Neuron (in vitro differentiated cells): ENCODE results near the gene LCP2.

ENCODE experiments used
- H2AFZ ChIP-seq: one replicate; pipeline ENCODE4 v1.6.1; 2013; ENCODE audit warnings: low read depth, mild to moderate bottlenecking, inconsistent platforms, low read length, moderate library complexity
- H3K27me3 ChIP-seq: one replicate; pipeline ENCODE4 v1.6.1; 2013; ENCODE audit warnings: low read length; ENCODE audit not compliant: insufficient read depth
- H3K36me3 ChIP-seq: one replicate; pipeline ENCODE4 v1.6.1; 2013; ENCODE audit warnings: low read length; ENCODE audit not compliant: insufficient read depth
- H3K4me1 ChIP-seq: one replicate; pipeline ENCODE4 v1.6.1; 2013; ENCODE audit warnings: low read length; ENCODE audit not compliant: insufficient read depth
- H3K4me3 ChIP-seq: 2 replicates; pipeline ENCODE4 v1.5.1; 2013; ENCODE audit warnings: mild to moderate bottlenecking, low read length, moderate library complexity
- H3K9me3 ChIP-seq: one replicate; pipeline ENCODE4 v1.6.1; 2013; ENCODE audit warnings: low read length

LCP2 gene

GRCh38 chr5:170288151-170288550, 9.4 kb downstream of the LCP2 start:
- Histone ChIP-seq H2AFZ (no peak overlapping the region), H3K4me3 (no peak overlapping the region), H3K4me1 (no peaks in the 10 kb centered on the region), H3K27me3 (no peaks in the 10 kb centered on the region), H3K9me3 (peaks cover 2% of the 10 kb centered on the region), H3K36me3 (no peaks in the 10 kb centered on the region)

DNA sequence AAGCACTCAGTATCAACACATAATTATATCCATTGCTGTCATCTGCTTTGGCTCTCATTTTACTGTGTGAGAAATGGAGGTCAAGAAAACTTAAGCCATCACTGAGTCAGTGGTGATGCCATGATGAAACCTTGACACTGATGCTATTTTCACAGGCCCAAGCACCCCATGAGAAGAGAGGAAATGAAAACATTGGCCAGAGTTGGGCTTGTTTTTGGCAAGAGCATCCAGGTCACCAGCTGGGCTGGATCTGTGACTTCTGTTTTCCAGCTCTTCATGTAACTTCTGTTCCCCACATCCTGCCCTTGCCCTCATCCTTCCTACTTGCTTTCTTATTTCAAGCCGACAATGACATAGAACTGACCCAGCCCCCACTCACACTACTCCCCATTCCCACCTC, 10.0 kb downstream of the LCP2 start:
- no peaks in the 10 kb centered on the region for H3K36me3 ChIP-seq
- no peaks in the 10 kb centered on the region for H3K27me3 ChIP-seq
- H3K9me3 ChIP-seq: peaks cover 2% of the 10 kb centered on the region
- H2AFZ ChIP-seq: no peak overlapping the region
- H3K4me1 ChIP-seq: no peaks in the 10 kb centered on the region
- no peak overlapping the region for H3K4me3 ChIP-seq

DNA sequence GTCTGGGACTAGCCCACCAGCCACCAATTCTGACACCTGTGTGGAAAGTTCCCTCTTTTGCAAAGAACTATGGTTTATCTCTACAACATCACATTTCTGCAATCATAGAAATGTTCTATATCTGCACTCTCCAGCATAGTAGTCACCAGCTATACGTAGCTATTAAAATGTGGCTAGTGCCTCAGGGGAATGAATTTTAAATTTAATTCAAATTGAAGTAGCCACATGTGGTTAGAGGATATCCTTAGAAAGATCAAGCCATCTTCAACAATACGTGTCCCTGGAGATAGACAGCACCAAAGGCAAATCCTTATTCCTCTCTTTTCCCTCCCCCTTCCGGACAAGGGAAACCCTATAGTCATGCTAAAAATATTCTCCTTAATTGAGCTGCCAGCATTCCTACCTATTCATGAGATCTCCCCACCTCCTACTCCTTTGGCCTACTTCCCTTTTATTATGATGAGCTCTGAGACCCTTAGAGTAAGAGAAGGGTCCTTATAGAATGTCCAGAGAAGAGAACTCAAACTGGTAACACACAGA, 11.1 kb downstream of the LCP2 start:
- H3K4me1 ChIP-seq: no peaks in the 10 kb centered on the region
- no peaks in the 10 kb centered on the region for H3K36me3 ChIP-seq
- H2AFZ ChIP-seq: no peak overlapping the region
- no peaks in the 10 kb centered on the region for H3K27me3 ChIP-seq
- peaks cover 2% of the 10 kb centered on the region for H3K9me3 ChIP-seq
- no peak overlapping the region for H3K4me3 ChIP-seq

DNA sequence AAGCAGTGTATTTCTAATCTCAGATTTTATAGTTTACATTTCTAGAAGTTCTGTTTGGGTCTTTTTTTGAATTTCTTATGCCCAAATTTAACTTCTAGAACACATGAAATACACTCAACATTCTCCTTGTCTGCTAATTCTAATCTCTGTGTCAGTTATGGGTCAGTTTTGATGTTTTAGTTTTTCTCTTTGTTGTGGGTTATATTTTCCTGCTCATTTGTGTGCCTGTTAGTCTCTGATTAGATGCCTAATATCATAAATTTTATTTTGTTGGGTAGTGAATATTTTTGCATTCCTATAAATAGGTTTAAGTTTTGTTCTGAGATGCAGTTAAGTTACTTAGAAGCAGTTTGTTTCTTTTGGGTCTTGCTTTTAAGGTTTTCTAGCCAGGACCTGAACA, 12.4 kb downstream of the LCP2 start:
- Histone ChIP-seq H2AFZ (no peak overlapping the region), H3K27me3 (no peaks in the 10 kb centered on the region)

GRCh38 chr5:170284231-170284630, 13.3 kb downstream of the LCP2 start:
- no peaks in the 10 kb centered on the region for H3K4me1 ChIP-seq
- no peak overlapping the region for H2AFZ ChIP-seq
- no peak overlapping the region for H3K4me3 ChIP-seq
- no peaks in the 10 kb centered on the region for H3K9me3 ChIP-seq
- H3K36me3 ChIP-seq: no peaks in the 10 kb centered on the region
- no peaks in the 10 kb centered on the region for H3K27me3 ChIP-seq

More for the DNA sequence above, 12.4 kb downstream of the LCP2 start:
- H3K9me3 ChIP-seq: peaks cover 2% of the 10 kb centered on the region
- H3K4me1 ChIP-seq: no peaks in the 10 kb centered on the region
- no peaks in the 10 kb centered on the region for H3K36me3 ChIP-seq
- no peak overlapping the region for H3K4me3 ChIP-seq

DNA sequence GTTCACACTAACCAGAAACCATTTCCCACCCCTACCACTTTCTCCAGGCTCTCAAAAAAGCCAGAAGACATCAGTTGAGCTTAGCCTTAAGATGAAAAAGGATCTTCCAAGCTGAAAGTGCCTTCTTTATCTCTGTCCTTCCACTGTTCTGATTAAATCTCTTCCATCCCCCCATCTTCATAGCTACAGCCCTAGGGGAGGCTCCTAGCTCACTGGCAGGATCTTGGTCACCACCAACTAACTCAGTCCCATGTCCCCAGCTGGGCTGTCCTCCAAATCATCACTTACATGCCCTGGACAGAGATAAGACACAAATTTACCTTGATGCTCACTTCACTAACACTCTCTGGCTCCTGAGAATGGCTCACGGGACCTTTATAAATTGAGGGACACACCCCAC, 14.3 kb downstream of the LCP2 start:
- Histone ChIP-seq H3K27me3 (no peaks in the 10 kb centered on the region), H3K36me3 (no peaks in the 10 kb centered on the region), H3K4me3 (no peak overlapping the region), H3K9me3 (no peaks in the 10 kb centered on the region), H2AFZ (no peak overlapping the region), H3K4me1 (no peaks in the 10 kb centered on the region)

- Histone ChIP-seq H3K4me1 (no peaks in the 10 kb centered on the region), H3K36me3 (no peaks in the 10 kb centered on the region), H3K27me3 (no peaks in the 10 kb centered on the region), H3K4me3 (no peak overlapping the region), H2AFZ (no peak overlapping the region), H3K9me3 (no peaks in the 10 kb centered on the region)
Measured at GRCh38 chr5:170280011-170280493, 17.5 kb downstream of the LCP2 start.

GRCh38 chr5:170279459-170279817, 18.1 kb downstream of the LCP2 start:
- H3K4me1 ChIP-seq: no peaks in the 10 kb centered on the region
- H3K4me3 ChIP-seq: no peak overlapping the region
- H2AFZ ChIP-seq: no peak overlapping the region
- H3K36me3 ChIP-seq: no peaks in the 10 kb centered on the region
- no peaks in the 10 kb centered on the region for H3K27me3 ChIP-seq
- H3K9me3 ChIP-seq: no peaks in the 10 kb centered on the region

DNA sequence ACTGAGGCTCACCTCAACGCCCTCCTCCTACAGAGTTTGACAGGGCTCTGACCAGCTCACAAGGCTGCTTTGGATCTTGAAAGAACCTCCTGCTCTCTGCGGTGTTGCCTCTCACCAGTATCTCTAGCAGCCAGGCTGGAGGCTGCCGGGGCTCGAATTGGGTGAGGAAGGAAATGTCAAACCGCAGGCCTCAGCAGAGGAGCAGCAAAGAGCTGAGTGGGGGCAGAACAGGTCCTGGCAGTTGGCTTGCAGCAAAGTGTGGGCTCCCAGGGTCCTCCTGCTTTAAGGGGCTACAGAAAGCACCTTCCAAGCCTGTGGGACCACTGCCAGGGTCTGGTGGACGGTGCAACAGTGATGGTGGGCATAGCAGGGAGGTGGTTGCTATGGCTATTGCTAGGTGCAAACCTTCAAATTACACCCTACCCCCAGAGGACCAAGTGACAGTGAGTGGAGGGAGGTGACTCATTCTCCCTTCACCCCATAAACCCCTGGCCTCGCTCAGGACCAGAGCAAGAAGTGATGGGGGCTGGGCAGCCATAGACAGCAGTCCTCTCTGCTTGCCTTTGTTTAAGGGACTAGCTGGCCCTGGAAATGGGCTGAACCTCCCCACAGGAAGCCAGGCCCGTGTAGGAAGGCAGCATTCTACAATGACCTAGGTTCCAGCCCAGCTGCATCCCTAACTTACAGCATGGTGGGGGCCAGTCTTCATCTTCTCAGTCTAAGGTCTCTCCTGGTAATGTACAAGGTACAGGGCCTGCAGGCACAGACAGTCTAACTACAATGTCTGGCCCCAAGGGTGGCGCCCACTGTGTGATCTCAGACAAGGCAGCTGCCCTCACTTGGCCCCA, 18.7 kb downstream of the LCP2 start:
- Histone ChIP-seq H2AFZ (no peak overlapping the region), H3K4me1 (no peaks in the 10 kb centered on the region), H3K4me3 (no peak overlapping the region), H3K9me3 (no peaks in the 10 kb centered on the region), H3K36me3 (no peaks in the 10 kb centered on the region), H3K27me3 (no peaks in the 10 kb centered on the region)

GRCh38 chr5:170277867-170278281, 19.7 kb downstream of the LCP2 start:
- Histone ChIP-seq H3K4me1 (no peaks in the 10 kb centered on the region), H3K36me3 (no peaks in the 10 kb centered on the region), H3K4me3 (no peak overlapping the region)

GRCh38 chr5:170276140-170276539, 21.4 kb downstream of the LCP2 start:
- no peak overlapping the region for H3K4me3 ChIP-seq
- no peaks in the 10 kb centered on the region for H3K4me1 ChIP-seq
- H2AFZ ChIP-seq: no peak overlapping the region
- H3K27me3 ChIP-seq: no peaks in the 10 kb centered on the region
- no peaks in the 10 kb centered on the region for H3K9me3 ChIP-seq
- H3K36me3 ChIP-seq: no peaks in the 10 kb centered on the region

More at GRCh38 chr5:170277867-170278281, 19.7 kb downstream of the LCP2 start:
- H2AFZ ChIP-seq: no peak overlapping the region
- no peaks in the 10 kb centered on the region for H3K27me3 ChIP-seq
- no peaks in the 10 kb centered on the region for H3K9me3 ChIP-seq

GRCh38 chr5:170275376-170275994, 22.1 kb downstream of the LCP2 start:
- Histone ChIP-seq H3K27me3 (no peaks in the 10 kb centered on the region), H3K4me1 (no peaks in the 10 kb centered on the region), H3K36me3 (no peaks in the 10 kb centered on the region), H3K4me3 (no peak overlapping the region), H3K9me3 (no peaks in the 10 kb centered on the region), H2AFZ (no peak overlapping the region)

DNA sequence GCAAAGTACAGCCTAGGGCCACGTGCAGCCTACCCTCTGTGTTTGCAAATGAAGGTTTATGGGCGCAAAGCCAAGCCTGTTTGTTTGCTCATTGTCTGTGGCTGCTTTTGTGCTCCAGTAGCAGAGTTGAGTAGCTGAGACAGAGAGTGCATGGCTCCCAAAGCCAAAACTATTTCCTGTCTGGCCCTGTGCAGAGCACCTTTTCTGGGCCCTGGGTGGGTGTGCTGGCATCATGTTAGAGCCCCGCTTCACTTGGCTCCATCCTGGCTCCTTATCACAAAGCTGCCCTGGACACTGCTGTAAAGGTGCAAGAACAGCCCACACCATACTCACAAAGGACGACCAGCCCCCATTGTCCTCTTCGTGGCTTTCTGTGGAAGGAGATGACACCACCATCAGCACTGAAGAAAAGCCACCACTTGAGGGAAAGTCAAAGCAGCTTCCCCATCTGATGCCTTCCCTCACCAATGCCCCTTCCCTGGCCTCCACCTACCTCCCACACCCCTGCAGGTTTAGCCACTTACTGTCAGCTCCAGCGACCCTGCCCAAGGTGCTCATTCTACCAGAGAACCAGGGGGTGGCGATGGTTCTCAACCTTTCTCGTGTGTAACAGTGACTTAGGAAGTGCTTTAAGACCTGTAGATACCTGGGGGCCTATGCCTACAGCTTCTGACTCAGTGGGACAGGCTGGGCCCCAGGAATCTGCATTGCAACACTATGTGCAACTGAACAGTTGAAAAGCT, 23.4 kb downstream of the LCP2 start:
- Histone ChIP-seq H3K4me1 (no peaks in the 10 kb centered on the region), H3K4me3 (no peak overlapping the region), H3K36me3 (no peaks in the 10 kb centered on the region), H3K9me3 (no peaks in the 10 kb centered on the region), H2AFZ (no peak overlapping the region), H3K27me3 (no peaks in the 10 kb centered on the region)
